Left cardiac atrium (tissue), 4 donors: ENCODE data around the gene ZSWIM3. TPM values are rescaled to one million over a fixed set of nuclear protein-coding genes. Genes with fewer than 3 reads are reported as not detected.

Experiments used
- ATAC-seq, 2 donors: fragments of 200-7000 bp; cut with Tn5 transposase; one replicate each; pipeline ENCODE4 v1.9.1; 2020; ENCODE audit warnings: mild to moderate bottlenecking in 2 of 2, moderate library complexity in 2 of 2
- DNase-seq: peaks from one replicate; pipeline ENCODE4 v3.0.0-alpha.2; 2020
- intact Hi-C, 2 donors: fragments of 100-400 bp; cut with DNase I; formaldehyde crosslinking; loops; one replicate each; pipeline versions ENCODE4 v1.14.1 to v1.15.1; 2022 to 2023
- total RNA-seq, 2 donors: library from RNA; stranded (reverse); fragmentation: NEBNext Ultra II Directional; extraction: Animal tissue kit (Norgen Biotek cat#: 25700); gene quantifications; one replicate each; pipeline ENCODE4 v1.2.1, GENCODE V29; 2021
- donor health status: DM: no; HTN: yes; CAD: no.
- donor health status: DM: no; HTN: yes; CAD: no; lungs with severe emphysema.
- donor health status: DM: yes; HTN: yes; CAD: no.
- donor health status: Dilated cardiomyopathy.

ZSWIM3 gene
- total RNA-seq, 2 donors from 2014 or later: 1.7 to 2.5 TPM

DNA sequence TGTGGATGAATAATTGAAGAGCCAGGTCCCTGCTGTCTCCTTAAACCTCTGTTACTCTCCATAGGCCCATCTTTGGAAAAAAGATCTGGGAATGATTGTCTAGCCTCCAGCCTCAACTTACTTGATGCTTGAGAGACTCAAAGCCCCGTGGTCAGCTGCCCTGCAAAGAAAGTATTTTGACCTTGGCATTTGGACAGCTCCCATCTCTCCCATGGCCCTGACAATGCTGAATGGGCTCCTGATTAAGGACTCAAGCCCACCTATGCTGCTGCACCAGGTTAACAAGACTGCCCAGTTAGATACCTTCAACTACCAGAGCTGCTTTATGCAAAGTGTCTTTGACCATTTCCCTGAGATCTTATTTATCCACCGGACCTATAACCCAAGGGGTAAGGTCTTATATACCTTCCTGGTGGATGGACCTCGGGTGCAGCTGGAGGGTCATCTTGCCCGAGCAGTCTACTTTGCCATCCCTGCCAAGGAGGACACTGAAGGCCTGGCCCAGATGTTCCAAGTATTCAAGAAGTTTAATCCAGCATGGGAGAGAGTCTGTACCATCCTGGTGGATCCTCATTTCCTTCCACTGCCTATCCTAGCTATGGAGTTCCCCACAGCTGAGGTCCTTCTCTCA, 25.2 kb downstream of the ZSWIM3 start:
- intact Hi-C loops: no loop called here
- ATAC-seq (no peak), DNase-seq (no peak)

DNA sequence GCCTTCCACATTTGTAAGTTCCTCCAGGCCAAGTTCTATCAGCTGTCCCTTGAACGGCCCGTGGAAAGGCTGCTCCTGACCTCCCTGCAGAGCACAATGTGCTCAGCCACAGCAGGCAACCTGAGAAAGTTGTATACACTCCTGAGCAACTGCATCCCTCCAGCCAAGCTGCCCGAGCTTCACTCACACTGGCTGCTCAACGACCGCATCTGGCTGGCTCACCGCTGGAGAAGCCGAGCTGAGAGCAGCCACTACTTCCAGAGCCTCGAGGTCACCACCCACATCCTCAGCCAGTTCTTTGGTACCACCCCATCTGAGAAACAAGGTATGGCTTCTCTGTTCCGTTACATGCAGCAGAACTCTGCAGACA, 25.7 kb downstream of the ZSWIM3 start:
- no peak for DNase-seq
- intact Hi-C loops: no loop called here
- no peak for ATAC-seq

DNA sequence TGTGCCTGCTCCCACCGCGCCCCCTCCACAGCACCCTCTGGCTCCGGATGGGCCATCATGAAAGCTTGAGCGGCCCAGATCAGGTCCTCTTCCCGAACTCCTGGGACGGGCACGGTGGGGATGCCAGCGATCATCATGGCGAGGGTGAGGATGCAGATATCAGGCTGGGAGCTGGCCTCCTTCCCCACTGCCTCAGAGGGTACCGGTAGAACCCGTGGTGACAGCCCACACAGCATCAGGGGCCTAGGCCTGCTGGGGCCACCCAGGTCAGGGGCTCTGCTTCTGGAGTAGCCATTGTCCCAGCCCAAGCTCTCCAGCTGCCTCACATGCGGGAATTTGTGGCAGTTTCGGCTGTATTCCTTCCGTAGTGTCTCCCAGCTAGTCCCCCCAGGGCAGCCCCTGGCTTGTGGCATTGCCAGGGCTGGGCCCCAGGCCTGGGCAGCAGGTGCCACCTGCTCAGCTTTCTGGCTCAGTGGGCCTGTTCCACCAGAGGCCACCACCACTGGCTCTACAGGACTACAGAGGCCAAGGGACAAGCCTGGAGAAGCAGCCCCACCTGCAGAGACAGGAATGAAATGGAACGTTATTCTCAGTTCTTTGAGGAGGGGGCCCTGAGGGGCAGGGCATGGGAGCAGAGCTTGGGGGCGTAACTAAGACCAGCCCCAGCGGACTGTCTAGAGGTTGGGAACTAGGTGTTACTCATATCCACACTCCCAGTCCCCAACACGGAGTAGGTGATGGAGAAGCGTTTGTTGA, 29.4 kb downstream of the ZSWIM3 start:
- intact Hi-C loops: no loop called here
- ATAC-seq (no peak), DNase-seq (no peak)

DNA sequence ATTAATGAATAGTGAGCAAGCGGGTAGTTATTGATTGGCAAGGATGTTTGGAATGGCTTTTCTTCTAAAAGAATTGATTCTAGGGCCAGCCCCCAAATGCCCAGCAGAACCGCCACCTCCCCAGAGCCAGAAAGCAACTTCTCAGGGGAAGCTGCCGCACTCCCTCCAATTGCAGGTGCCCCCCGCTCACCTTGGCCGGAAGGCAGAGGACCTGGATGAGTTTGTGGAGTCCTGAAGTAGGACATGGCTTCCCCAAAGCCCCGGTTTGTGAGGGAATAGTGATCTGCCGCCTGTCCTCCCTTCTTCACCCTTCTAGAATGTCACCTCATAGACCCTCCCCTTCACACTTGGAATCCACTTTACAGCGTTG, 29.9 kb downstream of the ZSWIM3 start, which contains the start of gene SPATA25:
SPATA25 (minus strand) TSS at position 277 of the 370 bp plus-strand sequence; CDS start at position 245, 32 bp downstream.
- ATAC-seq (no peak), DNase-seq (no peak)
- intact Hi-C loops: no loop called here

DNA sequence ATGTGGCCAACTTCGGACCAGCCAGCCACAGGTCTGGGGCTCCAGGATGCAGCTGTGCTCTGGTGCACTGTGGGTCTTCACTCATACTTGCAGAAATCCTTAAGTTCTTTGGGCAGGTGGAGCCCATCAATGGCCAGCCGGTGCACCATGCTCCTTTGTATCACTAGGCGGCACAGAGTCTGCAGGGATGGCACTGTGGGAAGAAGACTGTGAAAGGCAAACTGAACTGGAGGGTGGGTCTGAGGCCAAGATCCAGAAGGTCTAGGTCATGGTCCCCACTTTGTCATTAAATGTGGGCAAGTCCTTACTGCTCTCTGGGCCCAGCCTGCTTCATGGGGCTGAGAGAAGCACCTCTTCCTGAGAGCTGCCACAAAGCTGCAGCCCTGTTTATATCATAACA, 31.3 kb downstream of the ZSWIM3 start:
- intact Hi-C loops: no loop called here
- no peak for DNase-seq
- no peak for ATAC-seq

DNA sequence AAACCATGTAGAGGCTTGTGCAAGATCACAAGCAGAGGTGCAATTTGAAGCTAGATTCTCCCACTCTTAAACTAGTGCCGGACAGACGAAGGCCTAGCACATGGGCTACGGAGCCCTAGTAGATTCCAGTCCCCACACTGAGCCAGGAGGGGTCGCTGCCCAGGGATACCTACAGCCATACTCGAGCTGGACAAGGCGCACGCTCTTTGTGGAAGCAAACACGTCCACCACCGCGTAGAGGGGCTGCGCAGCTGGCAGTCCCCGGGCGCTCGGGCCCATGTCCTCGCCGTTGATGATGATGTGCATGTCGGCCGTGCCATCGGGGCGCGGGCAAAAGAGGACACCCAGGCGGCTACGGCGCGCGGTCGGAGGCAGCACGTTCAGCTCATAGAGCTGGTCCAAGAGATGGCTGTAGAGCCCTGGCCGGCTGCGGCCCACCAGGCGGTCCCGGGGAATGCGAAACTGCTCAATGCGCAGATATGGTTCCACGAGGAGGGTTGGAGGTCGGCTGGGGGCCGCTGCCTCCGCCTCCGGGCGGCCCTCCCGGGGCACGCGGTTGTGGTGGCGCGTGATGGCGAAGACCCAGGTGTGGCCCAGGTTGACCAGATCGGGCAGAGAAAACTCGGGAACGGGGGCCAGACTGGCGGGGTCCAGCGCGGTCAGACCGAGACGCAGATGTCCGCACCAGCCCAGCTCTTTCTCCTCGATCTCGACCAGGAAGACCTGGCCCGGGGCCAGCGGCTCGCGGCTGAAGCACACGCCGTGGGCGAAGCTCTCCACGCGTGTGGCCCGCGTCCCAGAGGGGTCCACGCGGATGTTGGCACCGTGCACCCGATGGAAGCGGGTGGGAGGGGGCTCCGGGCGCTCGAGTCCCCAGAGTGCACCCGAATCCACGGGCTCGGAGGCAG, 32.9 kb downstream of the ZSWIM3 start:
- intact Hi-C loops: loop anchor here in 1 of 2 donors (2.0 kb wide), 1 partner anchor 72 kb away; no protein-coding TSS in a partner anchor
- ATAC-seq: peak; percentile 80 to 84
- DNase-seq: peak; percentile 90

DNA sequence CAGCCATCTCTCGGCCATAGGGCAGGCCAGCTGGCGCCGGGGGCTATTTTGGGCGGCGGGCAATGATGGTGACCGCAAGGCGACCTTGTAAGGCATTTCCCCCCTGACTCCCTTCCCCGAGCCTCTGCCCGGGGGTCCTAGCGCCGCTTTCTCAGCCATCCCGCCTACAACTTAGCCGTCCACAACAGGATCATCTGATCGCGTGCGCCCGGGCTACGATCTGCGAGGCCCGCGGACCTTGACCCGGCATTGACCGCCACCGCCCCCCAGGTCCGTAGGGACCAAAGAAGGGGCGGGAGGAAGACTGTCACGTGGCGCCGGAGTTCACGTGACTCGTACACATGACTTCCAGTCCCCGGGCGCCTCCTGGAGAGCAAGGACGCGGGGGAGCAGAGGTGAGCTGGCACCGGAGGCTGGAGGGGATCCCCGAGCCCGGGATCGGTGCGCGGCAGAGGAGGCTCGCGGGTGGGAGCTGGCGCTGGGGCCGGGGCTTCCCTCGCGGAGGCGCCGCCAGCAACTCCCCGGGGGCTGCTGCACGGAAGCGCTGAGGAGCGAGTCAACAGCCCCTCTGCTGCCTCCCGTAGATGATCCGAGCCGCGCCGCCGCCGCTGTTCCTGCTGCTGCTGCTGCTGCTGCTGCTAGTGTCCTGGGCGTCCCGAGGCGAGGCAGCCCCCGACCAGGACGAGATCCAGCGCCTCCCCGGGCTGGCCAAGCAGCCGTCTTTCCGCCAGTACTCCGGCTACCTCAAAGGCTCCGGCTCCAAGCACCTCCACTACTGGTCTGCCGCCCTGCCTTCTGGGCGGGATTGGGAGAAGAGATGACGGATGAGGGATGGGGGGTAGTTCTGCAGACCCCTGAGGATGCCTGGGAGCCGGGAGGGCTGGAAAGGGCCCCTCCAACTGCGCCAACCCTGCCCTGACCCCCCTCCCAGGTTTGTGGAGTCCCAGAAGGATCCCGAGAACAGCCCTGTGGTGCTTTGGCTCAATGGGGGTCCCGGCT, 33.9 kb downstream of the ZSWIM3 start, which contains the start of the genes CTSA and NEURL2:
CTSA (plus strand) TSS at position 351 of the 999 bp plus-strand sequence; CDS start at position 585, 234 bp downstream.
NEURL2 (minus strand) TSS at position 224 of the 999 bp plus-strand sequence; CDS start at position 7, 217 bp downstream.
- DNase-seq (peak; percentile 95), ATAC-seq (peak; percentile 88 to 93)
- intact Hi-C loops: loop anchor here in 1 of 2 donors (2.0 kb wide), 1 partner anchor 72 kb away; no protein-coding TSS in a partner anchor

DNA sequence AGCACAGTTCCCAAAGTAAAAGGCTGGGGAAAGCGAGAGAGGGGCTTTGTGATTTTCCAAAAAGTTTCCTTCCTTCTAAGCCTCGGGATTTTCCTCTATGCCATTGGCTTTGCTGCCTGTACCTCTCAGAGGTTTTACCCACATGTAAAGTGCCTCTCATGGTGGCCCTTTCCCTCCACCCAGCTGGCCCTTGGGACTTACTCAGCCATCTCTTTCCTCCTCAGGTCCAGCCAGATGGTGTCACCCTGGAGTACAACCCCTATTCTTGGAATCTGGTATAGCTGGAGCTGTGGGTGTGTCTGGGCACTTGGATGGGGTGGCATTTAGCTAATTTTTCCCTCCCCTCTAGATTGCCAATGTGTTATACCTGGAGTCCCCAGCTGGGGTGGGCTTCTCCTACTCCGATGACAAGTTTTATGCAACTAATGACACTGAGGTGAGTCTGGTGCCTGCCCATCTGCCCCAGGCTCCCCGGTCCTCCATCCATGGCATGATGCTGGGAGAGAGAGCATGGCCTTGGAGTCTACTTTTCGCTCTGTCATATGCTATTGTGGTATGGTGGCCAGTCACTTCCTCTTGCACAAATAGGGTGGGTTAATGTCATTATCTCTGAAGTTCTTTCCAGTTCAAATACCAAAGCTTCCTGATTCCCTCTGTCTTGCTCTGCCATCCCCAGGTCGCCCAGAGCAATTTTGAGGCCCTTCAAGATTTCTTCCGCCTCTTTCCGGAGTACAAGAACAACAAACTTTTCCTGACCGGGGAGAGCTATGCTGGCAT, 34.8 kb downstream of the ZSWIM3 start:
- intact Hi-C loops: loop anchor here in 1 of 2 donors (2.0 kb wide), 1 partner anchor 45 kb away; no protein-coding TSS in a partner anchor
- ATAC-seq: no peak
- no peak for DNase-seq

DNA sequence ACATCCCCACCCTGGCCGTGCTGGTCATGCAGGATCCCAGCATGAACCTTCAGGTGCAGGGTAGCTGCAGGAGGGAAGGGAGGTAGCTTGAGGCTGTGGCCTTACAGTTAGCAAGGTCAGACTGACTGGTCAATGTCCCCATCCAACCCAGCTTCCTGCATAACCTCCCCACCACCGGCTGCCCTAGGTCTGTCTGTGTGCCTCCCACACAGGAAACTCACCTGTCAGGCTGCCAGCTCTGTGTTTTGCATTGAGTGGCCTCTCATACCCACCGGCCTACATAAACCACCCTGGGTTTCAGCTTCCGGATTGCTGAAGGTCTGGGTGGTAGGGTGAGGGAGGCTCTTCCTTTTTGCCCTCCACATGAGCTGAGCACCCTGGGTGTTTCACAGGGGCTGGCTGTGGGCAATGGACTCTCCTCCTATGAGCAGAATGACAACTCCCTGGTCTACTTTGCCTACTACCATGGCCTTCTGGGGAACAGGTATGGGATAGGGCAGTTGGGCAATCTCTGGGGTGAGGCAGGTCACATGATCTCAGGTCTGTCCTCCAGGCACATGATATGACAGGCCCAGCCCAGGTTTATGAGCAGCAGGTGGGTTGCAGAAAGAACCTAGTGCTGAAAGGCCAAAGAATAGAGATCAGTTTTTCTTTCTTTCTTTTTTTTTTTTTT, 35.5 kb downstream of the ZSWIM3 start:
- DNase-seq (no peak), ATAC-seq (no peak)
- intact Hi-C loops: loop anchor here in 1 of 2 donors (2.0 kb wide), 1 partner anchor 44 kb away; no protein-coding TSS in a partner anchor

DNA sequence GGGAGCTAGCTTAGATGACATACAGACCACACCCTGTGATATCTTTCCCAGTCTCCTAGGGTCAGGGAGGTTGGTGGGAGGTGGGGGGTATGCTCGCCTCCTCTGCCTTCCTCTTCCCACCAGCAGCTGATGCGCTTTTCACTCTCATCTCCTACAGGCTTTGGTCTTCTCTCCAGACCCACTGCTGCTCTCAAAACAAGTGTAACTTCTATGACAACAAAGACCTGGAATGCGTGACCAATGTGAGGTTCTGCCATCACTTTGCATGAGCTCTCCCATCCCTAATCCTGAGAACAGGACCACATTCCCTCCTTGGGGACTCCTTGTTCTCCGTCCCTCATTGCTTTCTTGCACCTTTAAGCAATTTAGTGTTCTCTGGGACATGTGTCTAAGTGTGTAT, 36.4 kb downstream of the ZSWIM3 start:
- DNase-seq (no peak), ATAC-seq (no peak)
- intact Hi-C loops: loop anchor here in 1 of 2 donors (2.0 kb wide), 1 partner anchor 43 kb away; no protein-coding TSS in a partner anchor

DNA sequence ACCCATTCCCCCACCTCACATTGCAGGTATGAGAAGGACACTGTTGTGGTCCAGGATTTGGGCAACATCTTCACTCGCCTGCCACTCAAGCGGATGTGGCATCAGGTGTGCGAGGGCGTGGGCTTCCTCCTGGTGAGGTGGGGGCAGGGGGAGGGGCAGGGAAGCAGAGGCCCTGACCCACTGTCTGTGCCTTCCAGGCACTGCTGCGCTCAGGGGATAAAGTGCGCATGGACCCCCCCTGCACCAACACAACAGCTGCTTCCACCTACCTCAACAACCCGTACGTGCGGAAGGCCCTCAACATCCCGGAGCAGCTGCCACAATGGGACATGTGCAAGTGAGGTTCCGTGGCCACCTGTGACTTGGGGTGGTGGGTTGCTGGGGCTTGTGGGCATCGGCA, 37.4 kb downstream of the ZSWIM3 start:
- intact Hi-C loops: no loop called here
- DNase-seq: no peak
- no peak for ATAC-seq

DNA sequence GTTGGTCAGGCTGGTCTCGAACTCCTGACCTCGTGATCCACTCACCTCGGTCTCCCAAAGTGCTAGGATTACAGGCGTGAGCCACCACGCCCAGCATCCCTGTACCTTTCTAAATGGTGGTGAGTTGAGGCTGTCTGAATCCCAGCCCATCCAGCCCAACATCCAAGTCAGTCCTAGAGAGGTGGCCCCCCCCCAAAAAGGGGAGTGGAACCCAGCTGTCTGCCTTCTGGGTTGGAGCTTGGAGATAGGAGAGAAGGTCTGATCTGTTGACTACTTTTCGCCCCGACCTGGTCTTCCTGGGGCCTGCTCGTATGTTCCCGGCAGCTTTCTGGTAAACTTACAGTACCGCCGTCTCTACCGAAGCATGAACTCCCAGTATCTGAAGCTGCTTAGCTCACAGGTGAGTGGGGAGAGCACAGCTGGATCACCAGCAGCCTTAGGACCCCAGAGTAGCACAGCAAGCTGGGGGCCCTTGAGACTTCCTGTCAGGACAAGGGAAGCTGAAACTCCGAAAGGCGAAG, 39.3 kb downstream of the ZSWIM3 start:
- intact Hi-C loops: no loop called here
- no peak for ATAC-seq
- DNase-seq: no peak

DNA sequence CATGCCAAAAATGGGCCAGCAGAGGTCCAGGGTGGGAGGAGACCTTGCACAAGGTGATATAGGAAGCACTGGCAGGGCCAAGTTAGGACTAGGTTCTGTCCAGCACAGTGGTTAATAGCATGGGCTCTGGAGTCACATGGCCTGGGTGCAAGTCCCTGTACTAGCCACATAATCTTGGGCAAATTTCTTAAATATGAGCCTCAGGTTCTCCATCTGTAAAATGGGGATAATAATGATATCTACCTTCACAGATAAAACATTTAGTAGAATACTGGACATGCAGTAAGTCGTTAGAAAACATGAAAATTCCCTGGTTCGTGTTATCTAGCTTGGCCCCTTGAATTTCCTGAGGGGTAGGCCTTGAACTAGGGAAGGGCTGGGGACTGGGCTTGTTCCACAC, 39.9 kb downstream of the ZSWIM3 start:
- intact Hi-C loops: no loop called here
- DNase-seq: no peak
- no peak for ATAC-seq

DNA sequence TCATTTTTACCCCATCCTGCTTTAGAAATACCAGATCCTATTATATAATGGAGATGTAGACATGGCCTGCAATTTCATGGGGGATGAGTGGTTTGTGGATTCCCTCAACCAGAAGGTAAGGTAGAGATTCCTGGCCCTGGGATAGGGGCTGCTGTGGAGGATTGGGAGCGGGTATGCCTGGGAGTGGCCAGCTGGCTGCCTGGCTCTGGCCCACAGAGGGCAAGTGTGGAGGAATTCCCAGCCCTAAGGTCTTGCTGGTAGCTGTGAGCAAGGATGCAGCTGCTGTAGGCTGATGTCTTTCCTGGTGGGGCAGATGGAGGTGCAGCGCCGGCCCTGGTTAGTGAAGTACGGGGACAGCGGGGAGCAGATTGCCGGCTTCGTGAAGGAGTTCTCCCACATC, 40.3 kb downstream of the ZSWIM3 start:
- intact Hi-C loops: no loop called here
- no peak for ATAC-seq
- DNase-seq: no peak

DNA sequence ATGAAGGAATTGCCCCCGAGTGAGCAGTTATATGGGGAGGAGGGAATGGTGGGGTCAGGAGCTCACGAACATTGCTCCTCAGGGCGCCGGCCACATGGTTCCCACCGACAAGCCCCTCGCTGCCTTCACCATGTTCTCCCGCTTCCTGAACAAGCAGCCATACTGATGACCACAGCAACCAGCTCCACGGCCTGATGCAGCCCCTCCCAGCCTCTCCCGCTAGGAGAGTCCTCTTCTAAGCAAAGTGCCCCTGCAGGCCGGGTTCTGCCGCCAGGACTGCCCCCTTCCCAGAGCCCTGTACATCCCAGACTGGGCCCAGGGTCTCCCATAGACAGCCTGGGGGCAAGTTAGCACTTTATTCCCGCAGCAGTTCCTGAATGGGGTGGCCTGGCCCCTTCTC, 40.9 kb downstream of the ZSWIM3 start:
- intact Hi-C loops: no loop called here
- DNase-seq (no peak), ATAC-seq (no peak)

DNA sequence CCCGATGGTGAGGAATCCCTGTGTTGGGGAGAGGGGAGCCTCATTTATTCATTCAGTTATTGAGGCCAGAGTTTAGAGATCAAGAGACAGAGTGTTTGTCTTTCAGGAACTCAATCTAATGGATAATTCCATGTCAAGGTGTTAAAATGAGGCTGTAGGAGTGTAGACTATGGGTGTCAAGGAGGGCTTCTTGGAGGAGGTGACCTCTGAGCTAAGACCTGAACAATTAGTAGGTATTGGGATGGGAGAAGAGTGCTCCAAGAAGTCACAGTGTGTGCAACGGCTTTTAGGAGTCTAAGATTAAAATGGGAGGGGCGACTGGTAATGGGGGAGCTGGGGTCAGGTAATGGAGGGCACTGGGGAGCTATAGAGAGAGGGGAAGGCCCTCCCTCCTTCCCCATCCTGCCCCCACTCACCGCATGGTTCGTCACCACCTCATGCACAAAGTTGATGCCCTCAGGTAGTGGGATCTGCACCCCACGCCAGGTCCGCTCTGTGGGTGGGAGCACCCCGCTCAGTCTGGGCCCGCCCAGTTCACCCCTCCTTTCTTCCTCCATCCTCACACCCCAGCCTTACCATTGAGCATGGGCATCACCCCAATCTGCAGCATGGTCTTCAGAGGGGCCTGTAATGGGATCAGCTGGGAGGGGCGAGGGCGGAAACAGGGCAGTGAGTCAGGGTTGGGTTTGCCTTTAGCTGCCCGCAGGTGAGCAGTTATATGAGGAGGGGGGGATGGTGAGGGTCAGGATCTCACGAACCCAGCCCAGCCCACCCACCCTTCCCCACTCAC, 41.8 kb downstream of the ZSWIM3 start:
- intact Hi-C loops: no loop called here
- DNase-seq: no peak

More for the DNA sequence above, 41.8 kb downstream of the ZSWIM3 start:
- no peak for ATAC-seq
